Measurements from ENCODE around the gene SPATA2L. TPM values are rescaled to one million over a fixed set of nuclear protein-coding genes. Genes with fewer than 3 reads are reported as not detected.

Gene SPATA2L
- total and polyA plus RNA-seq, 2 of the 13 experiments (the other 11 are each of a cell fraction or from before 2014, with no cell fraction given), result 9.1 to 20.7 TPM

DNA sequence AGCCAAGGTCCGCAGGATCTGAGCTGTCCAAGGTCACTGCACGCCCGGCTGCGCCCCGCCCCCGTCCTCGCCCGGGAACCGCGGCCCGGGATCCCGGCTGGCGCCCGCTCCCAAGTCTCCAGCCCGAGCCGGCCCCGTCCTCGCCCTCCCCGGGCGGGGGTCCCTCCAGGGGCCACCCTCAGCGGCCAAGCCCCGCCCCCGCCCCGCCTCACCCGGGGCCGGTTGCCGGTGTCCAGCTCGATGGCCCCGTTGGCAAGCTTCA is 19.0 kb upstream of the SPATA2L start (continued):
- TF ChIP-seq, protein P1, sequence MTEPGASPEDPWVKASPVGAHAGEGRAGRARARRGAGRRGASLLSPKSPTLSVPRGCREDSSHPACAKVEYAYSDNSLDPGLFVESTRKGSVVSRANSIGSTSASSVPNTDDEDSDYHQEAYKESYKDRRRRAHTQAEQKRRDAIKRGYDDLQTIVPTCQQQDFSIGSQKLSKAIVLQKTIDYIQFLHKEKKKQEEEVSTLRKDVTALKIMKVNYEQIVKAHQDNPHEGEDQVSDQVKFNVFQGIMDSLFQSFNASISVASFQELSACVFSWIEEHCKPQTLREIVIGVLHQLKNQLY (CRISPR knock-in tag; IDR thresholded peaks at IDR 0.05), result no peak
- TF ChIP-seq ZSCAN25 (CRISPR knock-in tag; IDR thresholded peaks at IDR 0.05), result no peak
- TF ChIP-seq SMAD9 (CRISPR knock-in tag; IDR thresholded peaks at IDR 0.05), result no peak
- TF ChIP-seq HMG20B (CRISPR knock-in tag; conservative IDR thresholded peaks at IDR 0.05), result no peak
- TF ChIP-seq MAF1 (CRISPR knock-in tag; IDR thresholded peaks at IDR 0.05; ENCODE audit: borderline replicate concordance), result 0 out of 2 replicates have a peak, but pooled peaks have one; percentile 13
- TF ChIP-seq SP2 (CRISPR knock-in tag; IDR thresholded peaks at IDR 0.05), result no peak
- TF ChIP-seq, protein P2, sequence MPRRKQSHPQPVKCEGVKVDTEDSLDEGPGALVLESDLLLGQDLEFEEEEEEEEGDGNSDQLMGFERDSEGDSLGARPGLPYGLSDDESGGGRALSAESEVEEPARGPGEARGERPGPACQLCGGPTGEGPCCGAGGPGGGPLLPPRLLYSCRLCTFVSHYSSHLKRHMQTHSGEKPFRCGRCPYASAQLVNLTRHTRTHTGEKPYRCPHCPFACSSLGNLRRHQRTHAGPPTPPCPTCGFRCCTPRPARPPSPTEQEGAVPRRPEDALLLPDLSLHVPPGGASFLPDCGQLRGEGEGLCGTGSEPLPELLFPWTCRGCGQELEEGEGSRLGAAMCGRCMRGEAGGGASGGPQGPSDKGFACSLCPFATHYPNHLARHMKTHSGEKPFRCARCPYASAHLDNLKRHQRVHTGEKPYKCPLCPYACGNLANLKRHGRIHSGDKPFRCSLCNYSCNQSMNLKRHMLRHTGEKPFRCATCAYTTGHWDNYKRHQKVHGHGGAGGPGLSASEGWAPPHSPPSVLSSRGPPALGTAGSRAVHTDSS (CRISPR knock-in tag; conservative IDR thresholded peaks at IDR 0.05), result no peak
- TF ChIP-seq, protein P3, sequence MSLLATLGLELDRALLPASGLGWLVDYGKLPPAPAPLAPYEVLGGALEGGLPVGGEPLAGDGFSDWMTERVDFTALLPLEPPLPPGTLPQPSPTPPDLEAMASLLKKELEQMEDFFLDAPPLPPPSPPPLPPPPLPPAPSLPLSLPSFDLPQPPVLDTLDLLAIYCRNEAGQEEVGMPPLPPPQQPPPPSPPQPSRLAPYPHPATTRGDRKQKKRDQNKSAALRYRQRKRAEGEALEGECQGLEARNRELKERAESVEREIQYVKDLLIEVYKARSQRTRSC (CRISPR knock-in tag; IDR thresholded peaks at IDR 0.05; ENCODE audit: low read depth), result no peak
- TF ChIP-seq FOXA1 (IDR thresholded peaks at IDR 0.05), result no peak
- TF ChIP-seq FOXA1 (CRISPR knock-in tag; IDR thresholded peaks at IDR 0.05), result no peak
- no peak for TF ChIP-seq GTF3A (CRISPR knock-in tag; conservative IDR thresholded peaks at IDR 0.05)
- TF ChIP-seq NBN (conservative IDR thresholded peaks at IDR 0.05), result no peak
- TF ChIP-seq TCF12 (IDR thresholded peaks at IDR 0.05), result no peak
- TF ChIP-seq TCF12 (CRISPR knock-in tag; IDR thresholded peaks at IDR 0.05), result no peak
- no peak for TF ChIP-seq ZNF772 (CRISPR knock-in tag; IDR thresholded peaks at IDR 0.05)
- no peak for TF ChIP-seq CREM (IDR thresholded peaks at IDR 0.05)
- no peak for TF ChIP-seq CREM (CRISPR knock-in tag; IDR thresholded peaks at IDR 0.05)
- TF ChIP-seq SRF (IDR thresholded peaks at IDR 0.05; ENCODE audit: low read depth, low read length), result no peak
- no peak for TF ChIP-seq SNRNP70 (IDR thresholded peaks at IDR 0.05; ENCODE audit: low read depth, low read length)
- TF ChIP-seq, protein P4, sequence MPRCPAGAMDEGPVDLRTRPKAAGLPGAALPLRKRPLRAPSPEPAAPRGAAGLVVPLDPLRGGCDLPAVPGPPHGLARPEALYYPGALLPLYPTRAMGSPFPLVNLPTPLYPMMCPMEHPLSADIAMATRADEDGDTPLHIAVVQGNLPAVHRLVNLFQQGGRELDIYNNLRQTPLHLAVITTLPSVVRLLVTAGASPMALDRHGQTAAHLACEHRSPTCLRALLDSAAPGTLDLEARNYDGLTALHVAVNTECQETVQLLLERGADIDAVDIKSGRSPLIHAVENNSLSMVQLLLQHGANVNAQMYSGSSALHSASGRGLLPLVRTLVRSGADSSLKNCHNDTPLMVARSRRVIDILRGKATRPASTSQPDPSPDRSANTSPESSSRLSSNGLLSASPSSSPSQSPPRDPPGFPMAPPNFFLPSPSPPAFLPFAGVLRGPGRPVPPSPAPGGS (CRISPR knock-in tag; IDR thresholded peaks at IDR 0.05), result no peak; the same call in 1 of the 2 replicates
- no peak for TF ChIP-seq ZBTB1 (CRISPR knock-in tag; IDR thresholded peaks at IDR 0.05; ENCODE audit: borderline replicate concordance)
- TF ChIP-seq, protein P5, sequence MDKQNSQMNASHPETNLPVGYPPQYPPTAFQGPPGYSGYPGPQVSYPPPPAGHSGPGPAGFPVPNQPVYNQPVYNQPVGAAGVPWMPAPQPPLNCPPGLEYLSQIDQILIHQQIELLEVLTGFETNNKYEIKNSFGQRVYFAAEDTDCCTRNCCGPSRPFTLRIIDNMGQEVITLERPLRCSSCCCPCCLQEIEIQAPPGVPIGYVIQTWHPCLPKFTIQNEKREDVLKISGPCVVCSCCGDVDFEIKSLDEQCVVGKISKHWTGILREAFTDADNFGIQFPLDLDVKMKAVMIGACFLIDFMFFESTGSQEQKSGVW (CRISPR knock-in tag; IDR thresholded peaks at IDR 0.05; ENCODE audit: borderline replicate concordance), result peak; percentile 35; the same call in 1 of the 2 replicates
- TF ChIP-seq FOXJ3 (CRISPR knock-in tag; IDR thresholded peaks at IDR 0.05; ENCODE audit: borderline replicate concordance), result no peak
- TF ChIP-seq KAT2B (IDR thresholded peaks at IDR 0.05; ENCODE audit: borderline replicate concordance, low read depth, low read length), result no peak
- TF ChIP-seq KDM5A (IDR thresholded peaks at IDR 0.05; ENCODE audit: borderline replicate concordance, low read length), result no peak
- no peak for TF ChIP-seq ZNF333 (CRISPR knock-in tag; IDR thresholded peaks at IDR 0.05; ENCODE audit: borderline replicate concordance)
- TF ChIP-seq KLF15 (CRISPR knock-in tag; IDR thresholded peaks at IDR 0.05; ENCODE audit: borderline replicate concordance), result no peak
- TF ChIP-seq NFKB2 (CRISPR knock-in tag; IDR thresholded peaks at IDR 0.05; ENCODE audit: borderline replicate concordance), result no peak
- no peak for TF ChIP-seq ZNF776 (CRISPR knock-in tag; IDR thresholded peaks at IDR 0.05)
- no peak for TF ChIP-seq ZNF205 (CRISPR knock-in tag; IDR thresholded peaks at IDR 0.05)
- no peak for TF ChIP-seq ZNF260 (CRISPR knock-in tag; IDR thresholded peaks at IDR 0.05; ENCODE audit: borderline replicate concordance, low read depth)
